GM12878 (cell line): ENCODE measurements around the gene FLT3LG. TPM values are rescaled to one million over a fixed set of nuclear protein-coding genes. Genes with fewer than 3 reads are reported as not detected.

Experiments used
- ATAC-seq: fragments of 200-7000 bp; cut with Tn5 transposase; 3 replicates; pipeline ENCODE4 v1.9.1; 2020; ENCODE audit warnings: mild to moderate bottlenecking, moderate library complexity
- BruUV-seq: library from RNA; stranded (reverse); fragments of 400-500 nt; replicated peaks from 2 replicates; lab custom pipeline; 2021; lab: Mats Ljungman, UMichigan
- CTCF ChIA-PET: fragments of 300-600 bp; sonication (Branson Sonifier 250); formaldehyde crosslinking; extraction: SDS; loops from one replicate; lab custom pipeline; 2021; ENCODE audit warnings: inconsistent platforms; lab: Yijun Ruan, JAX
- POLR2A ChIA-PET: fragments of 350-600 bp; formaldehyde crosslinking; extraction: SDS; loops from one replicate; lab custom pipeline; 2021; ENCODE audit warnings: inconsistent platforms; lab: Charles Lee
- RAD21 ChIA-PET: fragments of 300-600 bp; sonication (Branson Sonifier 250); formaldehyde crosslinking; loops from one replicate; lab custom pipeline; 2023; ENCODE audit warnings: antibody characterized with exemption; ENCODE audit not compliant: unreplicated experiment; lab: Charles Lee
- SMC1A ChIA-PET: fragments of 300-600 bp; sonication (Branson Sonifier 250); formaldehyde crosslinking; loops from one replicate; lab custom pipeline; 2023; ENCODE audit not compliant: unreplicated experiment, uncharacterized antibody; lab: Charles Lee
- DNase-seq: peaks from one replicate; pipeline ENCODE4 v3.0.0-alpha.2; 2011; ENCODE audit warnings: low read depth, low spot score
- FAIRE-seq: peaks from 3 replicates; lab custom pipeline; 2011; peaks lifted over from hg19 to GRCh38; lab: Jason Lieb, UNC
- H2AFZ ChIP-seq: 2 replicates; pipeline ENCODE4 v1.6.0; 2011; ENCODE audit warnings: low read depth, low read length, control low read depth; ENCODE audit not compliant: control insufficient read depth
- H3K27ac ChIP-seq: 2 replicates; pipeline ENCODE4 v1.5.1; 2011; ENCODE audit warnings: control low read depth; ENCODE audit not compliant: control insufficient read depth, insufficient read depth
- H3K27me3 ChIP-seq, 2 experiments: replicated peaks in 1 of 2; 2 replicates each; pipeline versions ENCODE4 v1.6.0 to v1.6.1; 2011; ENCODE audit warnings: low read length in 1 of 2; ENCODE audit not compliant: control insufficient read depth in 2 of 2, insufficient read depth in 2 of 2
- H3K36me3 ChIP-seq, 2 experiments: 2 replicates each; pipeline ENCODE4 v1.5.1; 2011; ENCODE audit warnings: low read length in 1 of 2; ENCODE audit not compliant: control insufficient read depth in 2 of 2, insufficient read depth in 2 of 2
- H3K4me1 ChIP-seq: 2 replicates; pipeline ENCODE4 v1.6.1; 2011; ENCODE audit warnings: mild to moderate bottlenecking, low read length, moderate library complexity, mixed read lengths; ENCODE audit not compliant: control insufficient read depth, insufficient read depth
- H3K4me2 ChIP-seq: 2 replicates; pipeline ENCODE4 v1.6.0; 2011; ENCODE audit warnings: control low read depth; ENCODE audit not compliant: control insufficient read depth, insufficient read depth
- H3K4me3 ChIP-seq: fragments of 200-600 bp; sonication (generic); 2 replicates; pipeline ENCODE4 v1.5.1; 2016
- H3K79me2 ChIP-seq: 2 replicates; pipeline ENCODE4 v1.6.0; 2011; ENCODE audit warnings: low read length; ENCODE audit not compliant: control insufficient read depth, insufficient read depth
- H3K9ac ChIP-seq: 2 replicates; pipeline ENCODE4 v1.8.0; 2011; ENCODE audit warnings: low read length, control low read depth, mixed read lengths; ENCODE audit not compliant: control insufficient read depth, insufficient read depth
- H3K9me3 ChIP-seq: replicated peaks from 3 replicates; pipeline ENCODE4 v1.5.1; 2011; ENCODE audit warnings: mild to moderate bottlenecking, low read length; ENCODE audit not compliant: control insufficient read depth, insufficient read depth
- H4K20me1 ChIP-seq: 2 replicates; pipeline ENCODE4 v1.6.0; 2011; ENCODE audit not compliant: control insufficient read depth, insufficient read depth
- BCL11A ChIP-seq: IDR thresholded peaks from 2 replicates; pipeline ENCODE4 v1.6.1; 2011; ENCODE audit warnings: low read depth, low read length
- CHD2 ChIP-seq: IDR thresholded peaks from 2 replicates; pipeline ENCODE4 v1.6.1; 2011; ENCODE audit warnings: low read depth, low read length, improper control_type of control experiment, borderline replicate concordance
- EED ChIP-seq: sonication (generic); IDR thresholded peaks from 2 replicates; pipeline ENCODE4 v1.6.1; 2016; ENCODE audit warnings: antibody characterized with exemption, low read depth
- GABPA ChIP-seq: IDR thresholded peaks from 2 replicates; pipeline ENCODE4 v1.6.1; 2014; ENCODE audit warnings: antibody characterized with exemption, low read depth, mild to moderate bottlenecking, inconsistent platforms
- IKZF2 ChIP-seq, 2 experiments: fragments of 450-650 bp; IDR thresholded peaks; 2 replicates each; pipeline ENCODE4 v1.6.1; 2017; ENCODE audit warnings: mild to moderate bottlenecking in 2 of 2, moderate library complexity in 2 of 2
- JUNB ChIP-seq: IDR thresholded peaks from 2 replicates; pipeline ENCODE4 v1.6.1; 2016; ENCODE audit warnings: antibody characterized with exemption, mild to moderate bottlenecking
- KDM1A ChIP-seq: fragments of 200-600 bp; sonication (generic); IDR thresholded peaks from 2 replicates; pipeline ENCODE4 v1.6.1; 2016; ENCODE audit warnings: borderline replicate concordance
- MTA3 ChIP-seq: IDR thresholded peaks from 2 replicates; pipeline ENCODE4 v1.6.1; 2012; ENCODE audit warnings: low read length, inconsistent platforms, borderline replicate concordance
- POLR2AphosphoS2 ChIP-seq: IDR thresholded peaks from 2 replicates; pipeline ENCODE4 v1.6.1; 2011; ENCODE audit warnings: low read depth, mild to moderate bottlenecking, low read length, improper control_type of control experiment, moderate library complexity
- USF1 ChIP-seq: IDR thresholded peaks from 2 replicates; pipeline ENCODE4 v1.6.1; 2011; ENCODE audit warnings: borderline replicate concordance, low read depth, mild to moderate bottlenecking, moderate library complexity, mixed read lengths, low read length; ENCODE audit not compliant: insufficient read depth; ENCODE audit errors: extremely low read length
- USF2 ChIP-seq: IDR thresholded peaks from 2 replicates; pipeline ENCODE4 v1.6.1; 2011; ENCODE audit warnings: low read depth, low read length, improper control_type of control experiment, borderline replicate concordance
- YBX1 ChIP-seq: fragments of 450-650 bp; IDR thresholded peaks from 2 replicates; pipeline ENCODE4 v1.6.1; 2016; ENCODE audit warnings: antibody characterized with exemption
- ZNF207 ChIP-seq: fragments of 450-650 bp; IDR thresholded peaks from 2 replicates; pipeline ENCODE4 v1.6.1; 2014; ENCODE audit warnings: antibody characterized with exemption, mild to moderate bottlenecking, borderline replicate concordance
- ZNF274 ChIP-seq: IDR thresholded peaks from one replicate; pipeline ENCODE4 v1.8.0; 2011; ENCODE audit not compliant: insufficient read length, insufficient read depth
- WGBS: methylation state at CpG from one replicate; pipeline ENCODE4 v1.1.6; 2016; ENCODE audit warnings: low lambda C conversion rate; ENCODE audit not compliant: insufficient replicate concordance, insufficient coverage; ENCODE audit errors: missing lambda C conversion rate; 5-methylcytosine and 5-hydroxymethylcytosine counted together
- in situ Hi-C: fragments of 300-500 bp; cut with MboI; formaldehyde crosslinking; loops from 9 replicates; pipeline ENCODE4 v1.14.3; 2018; ENCODE audit warnings: mixed read lengths
- intact Hi-C: fragments of 100-400 bp; cut with micrococcal nuclease; formaldehyde crosslinking; loops from one replicate; pipeline ENCODE4 v1.14.2; 2022; ENCODE audit not compliant: unreplicated experiment
- polyA plus RNA-seq, 11 experiments: library from polyadenylated mRNA; depleted of rRNA in 4 of 11; unstranded in 6 of 11; stranded (reverse) in 5 of 11; fragments of >200 nt; fragmentation: Nextera tagmentation in 4 of 11; fragmentation: Illumina TruSeq in 1 of 11; extraction: Ambion mirVana in 4 of 11; extraction: Trizol in 1 of 11; gene quantifications; 1 replicate in 1 of 11; 2 replicates in 10 of 11; pipeline versions ENCODE4 v1.2.1 to v1.2.3, GENCODE V29; 2011 to 2016; ENCODE audit warnings: inconsistent platforms in 2 of 11, missing spikeins in 2 of 11, low read depth in 1 of 11
- total RNA-seq, 4 experiments: library from RNA; depleted of rRNA in 3 of 4; stranded (reverse); fragments of >200 nt in 3 of 4; fragmentation: Illumina TruSeq in 1 of 4; extraction: Trizol in 1 of 4; gene quantifications; 2 replicates each; pipeline versions ENCODE4 v1.2.1 to v1.2.3, GENCODE V29; 2013 to 2021

The FLT3LG gene
- total and polyA plus RNA-seq, 10 of the 15 experiments (the other 5 are each of a cell fraction or from before 2014, with no cell fraction given): 0.68 to 13.1 (median 4.3) TPM

DNA sequence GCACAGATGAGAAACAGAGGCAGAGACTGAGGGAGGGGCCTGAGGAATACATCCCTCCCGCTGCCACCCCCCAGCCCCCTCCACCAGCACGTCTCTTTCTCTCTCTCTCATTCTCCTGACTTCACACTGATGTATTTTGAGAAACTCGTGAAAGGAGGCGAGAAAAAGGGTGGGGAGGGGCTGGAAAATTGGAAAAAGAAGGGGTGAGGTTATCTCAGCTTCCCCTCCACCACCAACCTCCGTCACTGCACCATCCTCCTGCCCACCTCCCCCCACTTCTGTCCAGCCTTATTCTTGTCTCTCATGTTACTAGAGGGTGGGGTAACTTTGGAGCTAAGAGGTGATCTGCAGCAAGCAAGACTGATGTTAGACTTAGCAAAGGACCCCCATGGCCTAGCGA is 34.2 kb upstream of the FLT3LG start:
- no peak overlapping the region for H3K4me3 ChIP-seq
- ChIA-PET POLR2A (no interaction called here), SMC1A (interaction anchor here (1.0 to 1.6 kb wide), 4 partner anchors 14 to 48 kb away, joined by 3 to 5 read pairs (median 3); no protein-coding TSS in a partner anchor), CTCF (interaction anchor here (1.0 to 1.3 kb wide), 3 partner anchors 10 to 48 kb away, joined by 4 to 5 read pairs (median 4); partner anchors contain the start of gene PIH1D1), RAD21 (no interaction called here)
- no peak overlapping the region for H2AFZ ChIP-seq
- no peaks in the 10 kb centered on the region for H3K9me3 ChIP-seq
- H4K20me1 ChIP-seq: no peaks in the 10 kb centered on the region
- H3K27ac ChIP-seq: no peak overlapping the region
- H3K4me2 ChIP-seq: no peak overlapping the region
- TF ChIP-seq USF1: no peak
- no peak overlapping the region for H3K9ac ChIP-seq
- 2% methylated on average over 6 of the region's 6 CpGs for WGBS
- no peaks in the 10 kb centered on the region for H3K36me3 ChIP-seq
- ATAC-seq (no peak), FAIRE-seq (no peak), DNase-seq (no peak)
- H3K79me2 ChIP-seq: no peaks in the 10 kb centered on the region
- intact Hi-C loops (no loop called here), in situ Hi-C loops (loop anchor here (5.0 kb wide), 1 partner anchor 48 kb away; no protein-coding TSS in a partner anchor)
- no peaks in the 10 kb centered on the region for H3K4me1 ChIP-seq
- H3K27me3 ChIP-seq: peaks cover 12 to 31% of the 10 kb centered on the region in 2 experiments
- no TSS peak for BruUV-seq

- WGBS: 29% methylated on average over 19 of the region's 19 CpGs
- RAD21 ChIA-PET: no interaction called here
- in situ Hi-C loops: no loop called here
- TF ChIP-seq ZNF207 (no peak), MTA3 (no peak), KDM1A (no peak), GABPA (no peak), POLR2AphosphoS2 (no peak), JUNB (no peak), EED (no peak), IKZF2 (IDR thresholded peaks at IDR 0.05) (no peak), ZNF274 (no peak), USF2 (no peak), BCL11A (no peak), YBX1 (no peak), CHD2 (no peak)
Observed at GRCh38 chr19:49440439-49441209, 33.4 kb upstream of the FLT3LG start.

More at GRCh38 chr19:49440439-49441209, 33.4 kb upstream of the FLT3LG start:
- Histone ChIP-seq H3K9ac (no peak overlapping the region), H4K20me1 (no peaks in the 10 kb centered on the region), H3K4me2 (no peak overlapping the region), H3K27me3 (peaks cover 12 to 31% of the 10 kb centered on the region in 2 experiments), H3K79me2 (no peaks in the 10 kb centered on the region), H3K4me1 (no peaks in the 10 kb centered on the region), H3K36me3 (no peaks in the 10 kb centered on the region), H3K27ac (no peak overlapping the region), H2AFZ (no peak overlapping the region), H3K9me3 (no peaks in the 10 kb centered on the region), H3K4me3 (no peak overlapping the region)
- ChIA-PET CTCF (interaction anchor here (1.0 to 1.3 kb wide), 3 partner anchors 11 to 49 kb away, joined by 4 to 5 read pairs (median 4); partner anchors contain the start of gene PIH1D1), SMC1A (interaction anchor here (1.3 to 1.6 kb wide), 3 partner anchors 21 to 49 kb away, joined by 3 to 5 read pairs (median 3); no protein-coding TSS in a partner anchor), POLR2A (no interaction called here)
- BruUV-seq: no TSS peak
- ATAC-seq (no peak), DNase-seq (no peak), FAIRE-seq (no peak)
- intact Hi-C loops: no loop called here
